Right lobe of liver (tissue), 4 donors: Measurements from ENCODE around the gene RGPD3.

Experiments
- POLR2A ChIP-seq: fragments of 450-650 bp; IDR thresholded peaks from one replicate; pipeline ENCODE4 v1.6.1; 2017; ENCODE audit warnings: antibody characterized with exemption, mild to moderate bottlenecking
- TF ChIP-seq, protein P1 (sequence below), 4 donors: fragments of 200-600 bp in 3 of 4; fragments of 450-650 bp in 1 of 4; IDR thresholded peaks; one replicate each; pipeline versions ENCODE4 v1.5.1 to v1.8.0; 2016 to 2022; ENCODE audit warnings: antibody characterized with exemption in 4 of 4, mild to moderate bottlenecking in 2 of 4
- donor health status: DM: no; HTN: no; CAD: no.
- donor health status: DM: no; HTN: no; CAD: no.
- donor health status: DM: no; HTN: yes; CAD: no.

DNA sequence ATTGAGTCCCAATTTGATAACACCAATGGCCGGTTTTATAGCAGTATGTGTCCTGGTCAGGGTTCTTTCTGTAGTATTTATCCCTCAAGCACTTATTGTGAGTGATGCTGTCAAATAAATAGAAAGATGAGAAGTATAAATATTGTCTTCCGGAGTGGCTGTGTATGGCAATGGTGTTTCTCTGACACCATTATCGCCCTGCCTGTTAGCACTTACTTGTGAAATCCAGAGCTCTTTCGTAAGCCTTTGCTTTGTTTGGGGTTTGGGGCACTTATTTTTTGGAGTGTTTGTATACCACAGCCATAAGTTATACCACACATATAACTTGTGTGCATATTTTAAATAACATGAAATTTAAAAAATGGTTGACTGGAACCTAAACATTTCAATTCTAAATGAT lies 48.2 kb upstream of the RGPD3 start:
- no peak for TF ChIP-seq POLR2A
- TF ChIP-seq, protein P1, sequence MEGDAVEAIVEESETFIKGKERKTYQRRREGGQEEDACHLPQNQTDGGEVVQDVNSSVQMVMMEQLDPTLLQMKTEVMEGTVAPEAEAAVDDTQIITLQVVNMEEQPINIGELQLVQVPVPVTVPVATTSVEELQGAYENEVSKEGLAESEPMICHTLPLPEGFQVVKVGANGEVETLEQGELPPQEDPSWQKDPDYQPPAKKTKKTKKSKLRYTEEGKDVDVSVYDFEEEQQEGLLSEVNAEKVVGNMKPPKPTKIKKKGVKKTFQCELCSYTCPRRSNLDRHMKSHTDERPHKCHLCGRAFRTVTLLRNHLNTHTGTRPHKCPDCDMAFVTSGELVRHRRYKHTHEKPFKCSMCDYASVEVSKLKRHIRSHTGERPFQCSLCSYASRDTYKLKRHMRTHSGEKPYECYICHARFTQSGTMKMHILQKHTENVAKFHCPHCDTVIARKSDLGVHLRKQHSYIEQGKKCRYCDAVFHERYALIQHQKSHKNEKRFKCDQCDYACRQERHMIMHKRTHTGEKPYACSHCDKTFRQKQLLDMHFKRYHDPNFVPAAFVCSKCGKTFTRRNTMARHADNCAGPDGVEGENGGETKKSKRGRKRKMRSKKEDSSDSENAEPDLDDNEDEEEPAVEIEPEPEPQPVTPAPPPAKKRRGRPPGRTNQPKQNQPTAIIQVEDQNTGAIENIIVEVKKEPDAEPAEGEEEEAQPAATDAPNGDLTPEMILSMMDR (IDR thresholded peaks at IDR 0.05) = no peak
